Osteoblast (primary cell): ENCODE measurements around the gene LMNTD1. TPM values are rescaled to one million over a fixed set of nuclear protein-coding genes. Genes with fewer than 3 reads are reported as not detected.
A peak's percentile ranks its signal among the peaks of the same experiment; 100 is the strongest.

Experiments
- DNase-seq: peaks from one replicate; pipeline ENCODE4 v3.0.0; 2011; ENCODE audit warnings: low spot score, mixed read lengths; ENCODE audit not compliant: insufficient read length; ENCODE audit errors: missing footprints
- H2AFZ ChIP-seq: 2 replicates; pipeline ENCODE4 v1.6.0; 2011; ENCODE audit warnings: mild to moderate bottlenecking, low read length
- H3K27ac ChIP-seq: 2 replicates; pipeline ENCODE4 v1.5.1; 2011; ENCODE audit warnings: mild to moderate bottlenecking, low read depth, low read length, moderate library complexity
- H3K27me3 ChIP-seq: 2 replicates; pipeline ENCODE4 v1.6.0; 2012; ENCODE audit warnings: mild to moderate bottlenecking, control low read depth, inconsistent platforms, low read length, moderate library complexity; ENCODE audit not compliant: insufficient read depth
- H3K36me3 ChIP-seq: 2 replicates; pipeline ENCODE4 v1.5.1; 2011; ENCODE audit warnings: mild to moderate bottlenecking, low read length, control low read depth, moderate library complexity; ENCODE audit not compliant: insufficient read depth
- H3K4me1 ChIP-seq: 2 replicates; pipeline ENCODE4 v1.5.1; 2011; ENCODE audit warnings: mild to moderate bottlenecking, low read length, control low read depth, moderate library complexity; ENCODE audit not compliant: insufficient read depth
- H3K4me2 ChIP-seq: 2 replicates; pipeline ENCODE4 v1.6.0; 2011; ENCODE audit warnings: mild to moderate bottlenecking, low read length; ENCODE audit not compliant: insufficient read depth
- H3K4me3 ChIP-seq: fragments of 200-600 bp; sonication (generic); 3 replicates; pipeline ENCODE4 v1.5.1; 2012; ENCODE audit warnings: mild to moderate bottlenecking, low read length, inconsistent platforms; ENCODE audit not compliant: insufficient read depth
- H3K79me2 ChIP-seq: 2 replicates; pipeline ENCODE4 v1.6.0; 2012; ENCODE audit warnings: mild to moderate bottlenecking, low read length, control low read depth, inconsistent platforms; ENCODE audit not compliant: insufficient read depth
- H3K9me3 ChIP-seq: 2 replicates; pipeline ENCODE4 v1.5.1; 2011; ENCODE audit warnings: low read depth, low read length, control low read depth
- H4K20me1 ChIP-seq: 2 replicates; pipeline ENCODE4 v1.6.0; 2012; ENCODE audit warnings: mild to moderate bottlenecking, low read length, control low read depth; ENCODE audit not compliant: insufficient read depth
- CTCF ChIP-seq: IDR thresholded peaks from 2 replicates; pipeline ENCODE4 v1.5.1; 2011; ENCODE audit warnings: mild to moderate bottlenecking, low read depth, low read length, moderate library complexity; ENCODE audit errors: extremely low read depth
- total RNA-seq: library from RNA; depleted of rRNA; stranded (reverse); fragments of >200 nt; gene quantifications from 2 replicates; pipeline ENCODE4 v1.2.3, GENCODE V29; 2012

LMNTD1 gene
- total RNA-seq, 1 donor: not detected

GRCh38 chr12:25449007-25449406, 104.1 kb downstream of the LMNTD1 start:
- no peak overlapping the region for H3K4me2 ChIP-seq
- no peak for DNase-seq
- H3K4me3 ChIP-seq: no peak overlapping the region
- no peaks in the 10 kb centered on the region for H4K20me1 ChIP-seq
- H3K27ac ChIP-seq: no peak overlapping the region
- no peaks in the 10 kb centered on the region for H3K9me3 ChIP-seq
- no peaks in the 10 kb centered on the region for H3K4me1 ChIP-seq
- no peak overlapping the region for H2AFZ ChIP-seq
- no peaks in the 10 kb centered on the region for H3K27me3 ChIP-seq
- no peak for TF ChIP-seq CTCF
- H3K79me2 ChIP-seq: no peaks in the 10 kb centered on the region
- no peaks in the 10 kb centered on the region for H3K36me3 ChIP-seq

- H2AFZ ChIP-seq: no peak overlapping the region
- H3K27me3 ChIP-seq: no peaks in the 10 kb centered on the region
- TF ChIP-seq CTCF: no peak
- DNase-seq: no peak
- H3K9me3 ChIP-seq: no peaks in the 10 kb centered on the region
- no peaks in the 10 kb centered on the region for H3K36me3 ChIP-seq
- H3K4me2 ChIP-seq: no peak overlapping the region
- no peaks in the 10 kb centered on the region for H4K20me1 ChIP-seq
- no peaks in the 10 kb centered on the region for H3K4me1 ChIP-seq
- no peaks in the 10 kb centered on the region for H3K79me2 ChIP-seq
- H3K27ac ChIP-seq: no peak overlapping the region
- no peak overlapping the region for H3K4me3 ChIP-seq
These were observed 106.0 kb downstream of the LMNTD1 start for GRCh38 chr12:25447046-25447445.

- Histone ChIP-seq H3K4me2 (no peak overlapping the region), H3K79me2 (no peaks in the 10 kb centered on the region), H3K27me3 (no peaks in the 10 kb centered on the region), H3K36me3 (no peaks in the 10 kb centered on the region), H3K4me3 (no peak overlapping the region), H3K27ac (no peak overlapping the region), H2AFZ (no peak overlapping the region), H4K20me1 (no peaks in the 10 kb centered on the region), H3K4me1 (peaks cover 17% of the 10 kb centered on the region), H3K9me3 (no peaks in the 10 kb centered on the region)
- DNase-seq: no peak
- no peak for TF ChIP-seq CTCF
These were observed 114.4 kb downstream of the LMNTD1 start for GRCh38 chr12:25438638-25439037.

GRCh38 chr12:25436206-25437030, 116.7 kb downstream of the LMNTD1 start:
- no peaks in the 10 kb centered on the region for H3K27me3 ChIP-seq
- TF ChIP-seq CTCF: peak; percentile 87
- H3K4me3 ChIP-seq: peak overlapping the region; percentile 57
- peak overlapping the region; percentile 56 for H3K27ac ChIP-seq
- H3K36me3 ChIP-seq: no peaks in the 10 kb centered on the region
- peaks cover 23% of the 10 kb centered on the region for H3K4me1 ChIP-seq
- H3K9me3 ChIP-seq: no peaks in the 10 kb centered on the region
- H4K20me1 ChIP-seq: no peaks in the 10 kb centered on the region
- peak overlapping the region; percentile 98 for H2AFZ ChIP-seq
- H3K79me2 ChIP-seq: no peaks in the 10 kb centered on the region
- peak overlapping the region; percentile 81 for H3K4me2 ChIP-seq
- DNase-seq: peak; percentile 65
